GM12872 (cell line): ENCODE measurements around the gene ATP8B4.

ENCODE experiments used
- CTCF ChIP-seq: IDR thresholded peaks from 3 replicates; pipeline ENCODE4 v1.5.1; 2011; ENCODE audit warnings: low read depth, mild to moderate bottlenecking, low read length, moderate library complexity; ENCODE audit not compliant: insufficient read depth

The ATP8B4 gene

GRCh38 chr15:50126072-50126471 lies 7.0 kb upstream of the ATP8B4 start:
- TF ChIP-seq CTCF = no peak

GRCh38 chr15:50124631-50125030 lies 5.6 kb upstream of the ATP8B4 start:
- TF ChIP-seq CTCF = no peak

GRCh38 chr15:50123861-50124557 lies 5.0 kb upstream of the ATP8B4 start:
- no peak for TF ChIP-seq CTCF

GRCh38 chr15:50120729-50121128 lies 1.7 kb upstream of the ATP8B4 start:
- TF ChIP-seq CTCF = no peak

- no peak for TF ChIP-seq CTCF
These were observed 1.5 kb downstream of the ATP8B4 start for GRCh38 chr15:50117431-50118027.

- TF ChIP-seq CTCF = peak; percentile 64
These were observed 2.6 kb downstream of the ATP8B4 start for GRCh38 chr15:50116477-50116876.

GRCh38 chr15:50113992-50114780 lies 4.8 kb downstream of the ATP8B4 start:
- no peak for TF ChIP-seq CTCF
